HEK293T (cell line): ENCODE data around the gene SYTL4.

Source experiments
- CTCF ChIA-PET: fragments of 350-600 bp; formaldehyde crosslinking; extraction: SDS; loops from one replicate; lab custom pipeline; 2021; ENCODE audit warnings: antibody characterized with exemption, inconsistent platforms; lab: Yijun Ruan, JAX
- POLR2A ChIA-PET: fragments of 350-600 bp; formaldehyde crosslinking; extraction: SDS; loops from one replicate; lab custom pipeline; 2020; ENCODE audit warnings: antibody characterized with exemption, inconsistent platforms; lab: Yijun Ruan, JAX
- DNase-seq: peaks from one replicate; pipeline ENCODE4 v3.0.0; 2012; ENCODE audit warnings: mixed read lengths; ENCODE audit errors: extremely low spot score
- ARNT ChIP-seq: fragments of 450-650 bp; IDR thresholded peaks from 2 replicates; pipeline ENCODE4 v1.6.1; 2017; ENCODE audit warnings: mild to moderate bottlenecking
- BHLHE40 ChIP-seq: fragments of 450-650 bp; IDR thresholded peaks from 2 replicates; pipeline ENCODE4 v1.6.1; 2016; ENCODE audit warnings: mild to moderate bottlenecking, moderate library complexity, borderline replicate concordance
- CTBP1 ChIP-seq: fragments of 450-650 bp; IDR thresholded peaks from 2 replicates; pipeline ENCODE4 v1.6.1; 2016; ENCODE audit warnings: borderline replicate concordance
- ELF4 ChIP-seq: fragments of 450-650 bp; IDR thresholded peaks from 2 replicates; pipeline ENCODE4 v1.6.1; 2017; ENCODE audit warnings: antibody characterized with exemption
- FOXA1 ChIP-seq: fragments of 450-650 bp; IDR thresholded peaks from 2 replicates; pipeline ENCODE4 v1.6.1; 2016; ENCODE audit warnings: mild to moderate bottlenecking
- FOXK2 ChIP-seq: fragments of 450-650 bp; IDR thresholded peaks from 2 replicates; pipeline ENCODE4 v1.6.1; 2016; ENCODE audit warnings: mild to moderate bottlenecking
- FOXM1 ChIP-seq: fragments of 450-650 bp; IDR thresholded peaks from 2 replicates; pipeline ENCODE4 v1.6.1; 2017; ENCODE audit warnings: mild to moderate bottlenecking, borderline replicate concordance
- HDGF ChIP-seq: fragments of 450-650 bp; IDR thresholded peaks from 2 replicates; pipeline ENCODE4 v1.6.1; 2017; ENCODE audit warnings: antibody characterized with exemption, borderline replicate concordance
- L3MBTL2 ChIP-seq: fragments of 450-650 bp; conservative IDR thresholded peaks from 2 replicates; pipeline ENCODE4 v1.6.1; 2016; ENCODE audit warnings: mild to moderate bottlenecking
- LEF1 ChIP-seq: fragments of 450-650 bp; IDR thresholded peaks from 2 replicates; pipeline ENCODE4 v1.6.1; 2017; ENCODE audit warnings: mild to moderate bottlenecking, borderline replicate concordance
- NFRKB ChIP-seq: fragments of 450-650 bp; IDR thresholded peaks from 2 replicates; pipeline ENCODE4 v1.6.1; 2016; ENCODE audit warnings: mild to moderate bottlenecking, moderate library complexity
- SP1 ChIP-seq: fragments of 450-650 bp; IDR thresholded peaks from 2 replicates; pipeline ENCODE4 v1.6.1; 2017
- SUZ12 ChIP-seq: fragments of 450-650 bp; IDR thresholded peaks from 2 replicates; pipeline ENCODE4 v1.6.1; 2016; ENCODE audit warnings: mild to moderate bottlenecking
- TARDBP ChIP-seq: fragments of 450-650 bp; IDR thresholded peaks from 2 replicates; pipeline ENCODE4 v1.6.1; 2016
- ZNF384 ChIP-seq: fragments of 450-650 bp; IDR thresholded peaks from 2 replicates; pipeline ENCODE4 v1.6.1; 2016
- TF ChIP-seq, protein P1 (sequence below): fragments of 450-650 bp; IDR thresholded peaks from 2 replicates; pipeline ENCODE4 v1.6.1; 2016

Gene SYTL4

DNA sequence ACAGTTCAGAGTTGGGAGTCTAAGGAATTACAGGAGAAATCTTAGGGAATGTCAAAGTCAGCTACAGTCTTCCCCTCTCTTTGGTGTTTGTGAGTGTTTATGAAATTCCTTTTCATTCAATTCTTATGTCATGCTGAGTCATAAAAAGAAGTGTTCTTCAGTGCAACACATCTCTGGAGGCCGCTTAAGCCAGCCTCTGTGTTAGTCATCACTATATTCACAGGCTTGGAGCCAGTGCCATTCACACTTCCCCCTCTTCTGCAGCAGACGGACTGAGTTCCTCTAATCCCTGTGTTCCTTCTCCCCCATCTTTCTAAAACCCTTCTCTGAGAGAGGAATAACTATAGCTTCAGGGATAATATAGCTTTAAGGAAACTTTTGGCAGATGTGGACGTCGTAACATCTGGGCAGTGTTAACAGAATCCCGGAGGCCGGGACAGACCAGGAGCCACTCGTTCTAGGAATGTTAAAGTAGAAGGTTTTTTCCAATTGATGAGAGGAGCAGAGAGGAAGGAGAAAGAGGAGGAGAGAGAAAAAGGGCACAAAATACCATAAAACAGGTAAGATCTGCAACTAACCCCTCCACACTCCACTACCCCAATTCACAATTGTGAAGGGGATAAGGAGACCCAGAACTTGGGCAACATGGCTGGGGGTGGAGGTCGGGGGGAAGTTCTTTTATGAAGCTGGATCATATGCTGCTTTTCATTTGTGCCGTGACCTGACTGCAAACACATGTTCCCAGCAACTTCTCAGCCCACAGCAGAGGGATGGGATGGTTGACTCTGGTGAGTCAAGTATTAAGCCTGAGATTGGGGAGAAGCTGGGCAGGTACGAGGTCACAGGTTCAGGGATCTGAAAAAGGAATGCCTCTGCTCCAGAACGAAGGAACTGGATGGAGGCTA lies 87.7 kb downstream of the SYTL4 start, which contains the start of gene SRPX2:
TSS of gene SRPX2 (plus strand) at position 244 of the 905 bp plus-strand sequence. CDS start 2,124 bp downstream, outside the sequence.
- CTCF ChIA-PET, result interaction anchor here (0.9 to 2.0 kb wide), 2 partner anchors 9 to 10 kb away, joined by 3 to 7 read pairs; no protein-coding TSS in a partner anchor

DNA sequence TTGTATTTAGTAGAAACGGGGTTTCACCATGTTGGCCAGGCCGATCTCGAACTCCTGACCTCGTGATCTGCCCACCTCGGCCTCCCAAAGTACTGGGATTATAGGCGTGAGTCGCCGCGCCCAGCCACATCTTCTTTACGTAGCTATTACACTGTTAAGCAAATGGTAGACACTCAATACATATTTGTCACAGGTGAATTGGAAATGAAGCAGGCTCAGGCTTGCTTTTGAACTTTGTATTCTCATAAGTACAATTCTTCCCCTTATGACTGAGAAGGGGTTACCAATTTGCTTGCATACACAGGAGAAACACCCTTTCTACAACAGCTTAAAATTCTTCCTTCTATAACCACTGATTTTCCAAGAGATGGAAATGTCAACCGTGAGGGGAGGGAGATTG lies 88.7 kb downstream of the SYTL4 start:
- ChIA-PET CTCF (interaction anchor here (0.9 to 2.0 kb wide), 2 partner anchors 10 to 11 kb away, joined by 3 to 7 read pairs; no protein-coding TSS in a partner anchor), POLR2A (no interaction called here)
- no peak for DNase-seq
- no peak for TF ChIP-seq BHLHE40
- no peak for TF ChIP-seq LEF1
- no peak for TF ChIP-seq L3MBTL2
- TF ChIP-seq FOXM1, result no peak
- TF ChIP-seq, protein P1, sequence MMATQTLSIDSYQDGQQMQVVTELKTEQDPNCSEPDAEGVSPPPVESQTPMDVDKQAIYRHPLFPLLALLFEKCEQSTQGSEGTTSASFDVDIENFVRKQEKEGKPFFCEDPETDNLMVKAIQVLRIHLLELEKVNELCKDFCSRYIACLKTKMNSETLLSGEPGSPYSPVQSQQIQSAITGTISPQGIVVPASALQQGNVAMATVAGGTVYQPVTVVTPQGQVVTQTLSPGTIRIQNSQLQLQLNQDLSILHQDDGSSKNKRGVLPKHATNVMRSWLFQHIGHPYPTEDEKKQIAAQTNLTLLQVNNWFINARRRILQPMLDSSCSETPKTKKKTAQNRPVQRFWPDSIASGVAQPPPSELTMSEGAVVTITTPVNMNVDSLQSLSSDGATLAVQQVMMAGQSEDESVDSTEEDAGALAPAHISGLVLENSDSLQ, result no peak
- TF ChIP-seq CTBP1, result no peak
- no peak for TF ChIP-seq ARNT
- no peak for TF ChIP-seq SP1
- TF ChIP-seq ZNF384, result no peak
- no peak for TF ChIP-seq FOXA1
- TF ChIP-seq FOXK2, result no peak

More for the DNA sequence above, 87.7 kb downstream of the SYTL4 start, which contains the start of gene SRPX2:
- TF ChIP-seq FOXK2 (no peak), FOXM1 (no peak), CTBP1 (no peak), FOXA1 (no peak), SUZ12 (no peak), NFRKB (no peak), ELF4 (no peak), ARNT (no peak)
- TF ChIP-seq, protein P1, result no peak
- no peak for DNase-seq
- POLR2A ChIA-PET, result no interaction called here

- no peak for DNase-seq
- CTCF ChIA-PET, result no interaction called here
- POLR2A ChIA-PET, result no interaction called here
- TF ChIP-seq BHLHE40 (no peak), FOXA1 (no peak), TARDBP (no peak), FOXM1 (no peak), L3MBTL2 (no peak), CTBP1 (no peak), SP1 (no peak), ZNF384 (no peak), ARNT (no peak), NFRKB (no peak), HDGF (no peak), LEF1 (no peak), SUZ12 (no peak), ELF4 (no peak), FOXK2 (no peak)
- TF ChIP-seq, protein P1, result no peak
Measured at GRCh38 chrX:100642290-100642689, 89.6 kb downstream of the SYTL4 start.

DNA sequence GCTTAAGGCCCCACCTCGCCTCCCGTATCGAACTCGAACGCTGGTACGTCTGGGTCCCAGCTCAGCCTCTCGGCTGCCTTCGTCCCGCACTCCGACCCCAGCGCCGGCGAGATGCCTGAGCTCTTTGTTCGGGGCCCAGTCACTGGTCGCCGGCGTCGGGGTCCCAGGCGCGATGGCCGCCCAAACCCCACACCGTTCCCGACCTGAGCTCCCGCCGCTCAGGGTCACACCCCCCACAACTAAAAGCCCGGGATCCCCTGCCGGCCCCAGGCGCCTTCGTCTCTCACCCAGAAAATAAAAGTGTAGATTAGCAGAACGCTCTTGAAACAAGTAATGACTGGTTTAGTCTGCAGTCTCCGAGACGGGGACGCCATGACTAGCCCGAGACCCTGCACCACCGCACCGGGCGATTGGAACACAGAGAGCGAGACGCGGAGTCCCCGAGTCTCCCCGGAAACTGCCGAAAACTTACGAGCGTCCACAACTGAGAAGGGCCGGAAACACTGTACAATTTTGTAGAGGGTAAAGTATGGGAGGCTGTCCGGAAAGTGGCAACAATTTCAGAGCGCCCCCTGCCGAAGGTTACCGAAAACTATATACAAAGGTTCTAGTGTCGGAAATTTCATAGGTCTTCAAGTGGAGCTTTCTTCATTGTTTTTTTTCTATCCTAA lies 95.5 kb downstream of the SYTL4 start, which contains the start of gene TSPAN6:
TSS of gene TSPAN6 (minus strand) at position 486 of the 671 bp plus-strand sequence. CDS start at position 374, 112 bp downstream.
- ChIA-PET POLR2A (interaction anchor here (1.0 to 1.9 kb wide), 6 partner anchors 17 to 462 kb away, joined by 3 to 6 read pairs (median 4); partner anchors contain the start of genes CENPI and CSTF2), CTCF (interaction anchor here (0.6 to 2.1 kb wide), 12 partner anchors 9 to 262 kb away, joined by 3 to 14 read pairs (median 6); no protein-coding TSS in a partner anchor)
- TF ChIP-seq TARDBP (no peak), ELF4 (peak; percentile 12; the same call in 1 of the 2 replicates), L3MBTL2 (peak; percentile 58), SP1 (no peak), FOXM1 (no peak), NFRKB (no peak), FOXK2 (no peak), ARNT (no peak), HDGF (no peak), ZNF384 (peak; percentile 30; the same call in 1 of the 2 replicates), CTBP1 (no peak), BHLHE40 (no peak), SUZ12 (no peak), FOXA1 (no peak), LEF1 (no peak)
- TF ChIP-seq, protein P1, result no peak
- DNase-seq, result peak; percentile 94
